Stimulated activated naive CD8-positive, alpha-beta T cell treated with anti-CD3 and anti-CD28 coated beads, Interleukin-15, amount 100 ng/mL, for 72 hours (primary cell): Measurements from ENCODE around the gene ESF1.

Source experiments
- ATAC-seq: fragments of 150-1000 bp; cut with Tn5 transposase; 2 replicates; pipeline ENCODE4 v1.10.0; 2021; ENCODE audit warnings: mild to moderate bottlenecking, moderate library complexity
- DNase-seq, 2 donors: peaks; one replicate each; pipeline ENCODE4 v3.0.0; 2021 to 2022
- H3K27ac Mint-ChIP-seq, 2 donors: one replicate each; pipeline ENCODE4 v1.8.0; 2022; ENCODE audit warnings: mild to moderate bottlenecking in 2 of 2, mixed read lengths in 2 of 2, moderate library complexity in 2 of 2
- H3K27me3 Mint-ChIP-seq: one replicate; pipeline ENCODE4 v1.8.0; 2022; ENCODE audit warnings: mixed read lengths
- H3K4me1 Mint-ChIP-seq: one replicate; pipeline ENCODE4 v1.8.0; 2022; ENCODE audit warnings: mild to moderate bottlenecking, mixed read lengths
- H3K4me3 Mint-ChIP-seq, 2 donors: one replicate each; pipeline ENCODE4 v1.8.0; 2022; ENCODE audit warnings: mild to moderate bottlenecking in 2 of 2, mixed read lengths in 2 of 2, moderate library complexity in 1 of 2
- H3K9me3 Mint-ChIP-seq, 2 donors: one replicate each; pipeline ENCODE4 v1.8.0; 2022; ENCODE audit warnings: mixed read lengths in 2 of 2

The ESF1 gene

GRCh38 chr20:13723011-13723410 is 61.7 kb downstream of the ESF1 start:
- Mint-ChIP-seq H3K27me3 (no peaks in the 10 kb centered on the region), H3K4me3 (no peak overlapping the region), H3K4me1 (no peaks in the 10 kb centered on the region), H3K27ac (no peak overlapping the region), H3K9me3 (no peaks in the 10 kb centered on the region)
- no peak for DNase-seq
- no peak for ATAC-seq

GRCh38 chr20:13718171-13718570 is 66.5 kb downstream of the ESF1 start:
- H3K9me3 Mint-ChIP-seq = no peaks in the 10 kb centered on the region
- H3K4me3 Mint-ChIP-seq = no peak overlapping the region
- no peaks in the 10 kb centered on the region for H3K4me1 Mint-ChIP-seq
- H3K27me3 Mint-ChIP-seq = no peaks in the 10 kb centered on the region
- no peak overlapping the region for H3K27ac Mint-ChIP-seq
- DNase-seq = no peak
- no peak for ATAC-seq

GRCh38 chr20:13717631-13718044 is 67.1 kb downstream of the ESF1 start:
- H3K4me1 Mint-ChIP-seq = no peaks in the 10 kb centered on the region
- DNase-seq (no peak), ATAC-seq (no peak)
- H3K4me3 Mint-ChIP-seq = no peak overlapping the region
- H3K9me3 Mint-ChIP-seq = no peaks in the 10 kb centered on the region
- H3K27me3 Mint-ChIP-seq = no peaks in the 10 kb centered on the region
- H3K27ac Mint-ChIP-seq = no peak overlapping the region

- H3K4me3 Mint-ChIP-seq = no peak overlapping the region
- no peak overlapping the region for H3K27ac Mint-ChIP-seq
- no peaks in the 10 kb centered on the region for H3K4me1 Mint-ChIP-seq
- no peaks in the 10 kb centered on the region for H3K27me3 Mint-ChIP-seq
- DNase-seq (no peak), ATAC-seq (no peak)
- no peaks in the 10 kb centered on the region for H3K9me3 Mint-ChIP-seq
These were observed 69.5 kb downstream of the ESF1 start for GRCh38 chr20:13715171-13715570.

GRCh38 chr20:13708234-13708633 is 76.5 kb downstream of the ESF1 start:
- H3K4me1 Mint-ChIP-seq = no peaks in the 10 kb centered on the region
- ATAC-seq (no peak), DNase-seq (no peak)
- H3K27me3 Mint-ChIP-seq = no peaks in the 10 kb centered on the region
- H3K4me3 Mint-ChIP-seq = no peak overlapping the region
- H3K27ac Mint-ChIP-seq = no peak overlapping the region
- H3K9me3 Mint-ChIP-seq = no peaks in the 10 kb centered on the region

- no peak for DNase-seq
- Mint-ChIP-seq H3K4me1 (no peaks in the 10 kb centered on the region), H3K4me3 (no peak overlapping the region), H3K9me3 (no peaks in the 10 kb centered on the region), H3K27me3 (no peaks in the 10 kb centered on the region), H3K27ac (no peak overlapping the region)
- ATAC-seq = no peak
These were observed 81.5 kb downstream of the ESF1 start for GRCh38 chr20:13703265-13703664.

- no peaks in the 10 kb centered on the region for H3K4me1 Mint-ChIP-seq
- no peak overlapping the region for H3K4me3 Mint-ChIP-seq
- no peak overlapping the region for H3K27ac Mint-ChIP-seq
- peaks cover 0 to 4% of the 10 kb centered on the region in 2 donors for H3K9me3 Mint-ChIP-seq
- H3K27me3 Mint-ChIP-seq = no peaks in the 10 kb centered on the region
- ATAC-seq = no peak
- no peak for DNase-seq
These were observed 83.2 kb downstream of the ESF1 start for GRCh38 chr20:13701486-13701885.

- Mint-ChIP-seq H3K27me3 (no peaks in the 10 kb centered on the region), H3K27ac (no peak overlapping the region), H3K9me3 (peaks cover 0 to 10% of the 10 kb centered on the region in 2 donors), H3K4me3 (no peak overlapping the region), H3K4me1 (no peaks in the 10 kb centered on the region)
- DNase-seq = no peak
- no peak for ATAC-seq
These were observed 84.0 kb downstream of the ESF1 start for GRCh38 chr20:13700761-13701160.

- H3K4me1 Mint-ChIP-seq = no peaks in the 10 kb centered on the region
- H3K9me3 Mint-ChIP-seq = peaks cover 0 to 10% of the 10 kb centered on the region in 2 donors
- H3K27me3 Mint-ChIP-seq = peaks cover 7% of the 10 kb centered on the region
- no peak overlapping the region for H3K27ac Mint-ChIP-seq
- ATAC-seq (no peak), DNase-seq (no peak)
- H3K4me3 Mint-ChIP-seq = no peak overlapping the region
These were observed 90.1 kb downstream of the ESF1 start for GRCh38 chr20:13694420-13695150.

- Mint-ChIP-seq H3K9me3 (peaks cover 0 to 10% of the 10 kb centered on the region in 2 donors), H3K27ac (no peak overlapping the region), H3K27me3 (peaks cover 7% of the 10 kb centered on the region), H3K4me1 (no peaks in the 10 kb centered on the region), H3K4me3 (no peak overlapping the region)
- no peak for DNase-seq
- ATAC-seq = no peak
These were observed 91.7 kb downstream of the ESF1 start for GRCh38 chr20:13692802-13693736.

GRCh38 chr20:13690943-13691342 is 93.8 kb downstream of the ESF1 start:
- no peaks in the 10 kb centered on the region for H3K4me1 Mint-ChIP-seq
- ATAC-seq (no peak), DNase-seq (no peak)
- H3K27me3 Mint-ChIP-seq = peaks cover 8% of the 10 kb centered on the region
- H3K4me3 Mint-ChIP-seq = no peak overlapping the region
- H3K9me3 Mint-ChIP-seq = peaks cover 0 to under 1% of the 10 kb centered on the region in 2 donors
- no peak overlapping the region for H3K27ac Mint-ChIP-seq

GRCh38 chr20:13687815-13688214 is 96.9 kb downstream of the ESF1 start:
- ATAC-seq = no peak
- Mint-ChIP-seq H3K9me3 (no peaks in the 10 kb centered on the region), H3K4me1 (peaks cover 8% of the 10 kb centered on the region), H3K27me3 (peaks cover 24% of the 10 kb centered on the region), H3K4me3 (no peak overlapping the region), H3K27ac (no peak overlapping the region)
- no peak for DNase-seq

GRCh38 chr20:13685623-13686022 is 99.1 kb downstream of the ESF1 start:
- DNase-seq = no peak
- peaks cover 8% of the 10 kb centered on the region for H3K4me1 Mint-ChIP-seq
- no peaks in the 10 kb centered on the region for H3K9me3 Mint-ChIP-seq
- ATAC-seq = no peak
- H3K4me3 Mint-ChIP-seq = no peak overlapping the region
- no peak overlapping the region for H3K27ac Mint-ChIP-seq
- H3K27me3 Mint-ChIP-seq = peaks cover 24% of the 10 kb centered on the region

- Mint-ChIP-seq H3K4me3 (no peak overlapping the region), H3K27ac (no peak overlapping the region), H3K27me3 (peaks cover 24% of the 10 kb centered on the region), H3K9me3 (no peaks in the 10 kb centered on the region), H3K4me1 (peaks cover 8% of the 10 kb centered on the region)
- no peak for DNase-seq
- ATAC-seq = no peak
These were observed 100.0 kb downstream of the ESF1 start for GRCh38 chr20:13684566-13685222.

GRCh38 chr20:13683833-13684232 is 100.9 kb downstream of the ESF1 start:
- peaks cover 24% of the 10 kb centered on the region for H3K27me3 Mint-ChIP-seq
- no peak overlapping the region for H3K4me3 Mint-ChIP-seq
- ATAC-seq = no peak
- H3K27ac Mint-ChIP-seq = no peak overlapping the region
- H3K4me1 Mint-ChIP-seq = peaks cover 8% of the 10 kb centered on the region
- no peaks in the 10 kb centered on the region for H3K9me3 Mint-ChIP-seq
- no peak for DNase-seq
